Gastroesophageal sphincter (tissue), 4 donors: ENCODE measurements around the gene CDK11B. TPM values are rescaled to one million over a fixed set of nuclear protein-coding genes. Genes with fewer than 3 reads are reported as not detected.
"Not testable (repeated sequence)": the region's sequence is repeated elsewhere in the genome, so short reads cannot be mapped to it uniquely, and the experiment has no call there.

Source experiments
- ATAC-seq: fragments of 150-250 bp; one replicate; pipeline ENCODE4 v1.9.1; 2016; ENCODE audit warnings: mild to moderate bottlenecking, moderate library complexity
- H3K27ac ChIP-seq, 4 donors: fragments of 200-600 bp; sonication (generic) in 3 of 4; 1 replicate in 3 of 4; 2 replicates in 1 of 4; pipeline ENCODE4 v1.5.1; 2016 to 2019
- H3K27me3 ChIP-seq: fragments of 200-600 bp; sonication (generic); one replicate; pipeline ENCODE4 v1.5.1; 2019
- H3K36me3 ChIP-seq, 2 donors: fragments of 200-600 bp; sonication (generic); one replicate each; pipeline ENCODE4 v1.5.1; 2019; ENCODE audit warnings: control low read depth in 1 of 2
- H3K4me1 ChIP-seq, 3 donors: fragments of 200-600 bp; sonication (generic); 1 replicate in 2 of 3; 2 replicates in 1 of 3; pipeline ENCODE4 v1.5.1; 2016 to 2019; ENCODE audit warnings: control low read depth in 2 of 3
- H3K4me3 ChIP-seq, 2 donors: fragments of 200-600 bp; sonication (generic); one replicate each; pipeline ENCODE4 v1.5.1; 2019; ENCODE audit warnings: mild to moderate bottlenecking in 1 of 2, moderate library complexity in 1 of 2
- H3K9me3 ChIP-seq, 3 donors: fragments of 200-600 bp; sonication (generic); one replicate each; pipeline ENCODE4 v1.5.1; 2017 to 2019; ENCODE audit warnings: control low read depth in 2 of 3
- EP300 ChIP-seq: sonication (generic); formaldehyde crosslinking; IDR thresholded peaks from one replicate; pipeline ENCODE4 v1.6.1; 2017; ENCODE audit warnings: antibody characterized with exemption, mild to moderate bottlenecking
- POLR2A ChIP-seq, 2 donors: fragments of 450-650 bp; IDR thresholded peaks; one replicate each; pipeline ENCODE4 v1.6.1; 2017; ENCODE audit warnings: antibody characterized with exemption in 2 of 2, mild to moderate bottlenecking in 2 of 2, moderate library complexity in 1 of 2
- POLR2AphosphoS5 ChIP-seq: sonication (generic); formaldehyde crosslinking; IDR thresholded peaks from one replicate; pipeline ENCODE4 v1.6.1; 2017; ENCODE audit warnings: antibody characterized with exemption
- WGBS, 2 donors: methylation state at CpG; one replicate each; pipeline ENCODE4 v1.1.5; 2018; ENCODE audit warnings: low coverage in 1 of 2; 5-methylcytosine and 5-hydroxymethylcytosine counted together
- total RNA-seq, 4 donors: library from RNA; depleted of rRNA; stranded (reverse); fragments of >200 nt; gene quantifications; one replicate each; pipeline ENCODE4 v1.1.0, GENCODE V29; 2016
- TF ChIP-seq, protein P1 (sequence below), 4 experiments: fragments of 200-600 bp in 2 of 4; fragments of 450-650 bp in 2 of 4; sonication (generic) in 1 of 4; IDR thresholded peaks; one replicate each; pipeline ENCODE4 v1.5.1; 2017 to 2019; ENCODE audit warnings: antibody characterized with exemption in 4 of 4, mild to moderate bottlenecking in 2 of 4, moderate library complexity in 2 of 4

CDK11B gene
- total RNA-seq, 4 donors from 2014 or later = 19.2 to 59.3 (median 25.4) TPM

- not testable (repeated sequence) for H3K4me1 ChIP-seq, H3K27me3 ChIP-seq, H3K27ac ChIP-seq, H3K9me3 ChIP-seq, H3K36me3 ChIP-seq, H3K4me3 ChIP-seq, ATAC-seq
- WGBS, 2 donors = no CpG with 5 or more reads among the region's 26 CpGs
Observed at GRCh38 chr1:1697358-1698183, 38.8 kb upstream of the CDK11B start.

GRCh38 chr1:1696431-1697357 lies 37.9 kb upstream of the CDK11B start:
- ATAC-seq, H3K9me3 ChIP-seq: not testable (repeated sequence)
- whole genome bisulfite sequencing, 2 donors = 85% methylated on average over 4 of the region's 23 CpGs; no CpG with 5 or more reads in 1 of the 2 donors

DNA sequence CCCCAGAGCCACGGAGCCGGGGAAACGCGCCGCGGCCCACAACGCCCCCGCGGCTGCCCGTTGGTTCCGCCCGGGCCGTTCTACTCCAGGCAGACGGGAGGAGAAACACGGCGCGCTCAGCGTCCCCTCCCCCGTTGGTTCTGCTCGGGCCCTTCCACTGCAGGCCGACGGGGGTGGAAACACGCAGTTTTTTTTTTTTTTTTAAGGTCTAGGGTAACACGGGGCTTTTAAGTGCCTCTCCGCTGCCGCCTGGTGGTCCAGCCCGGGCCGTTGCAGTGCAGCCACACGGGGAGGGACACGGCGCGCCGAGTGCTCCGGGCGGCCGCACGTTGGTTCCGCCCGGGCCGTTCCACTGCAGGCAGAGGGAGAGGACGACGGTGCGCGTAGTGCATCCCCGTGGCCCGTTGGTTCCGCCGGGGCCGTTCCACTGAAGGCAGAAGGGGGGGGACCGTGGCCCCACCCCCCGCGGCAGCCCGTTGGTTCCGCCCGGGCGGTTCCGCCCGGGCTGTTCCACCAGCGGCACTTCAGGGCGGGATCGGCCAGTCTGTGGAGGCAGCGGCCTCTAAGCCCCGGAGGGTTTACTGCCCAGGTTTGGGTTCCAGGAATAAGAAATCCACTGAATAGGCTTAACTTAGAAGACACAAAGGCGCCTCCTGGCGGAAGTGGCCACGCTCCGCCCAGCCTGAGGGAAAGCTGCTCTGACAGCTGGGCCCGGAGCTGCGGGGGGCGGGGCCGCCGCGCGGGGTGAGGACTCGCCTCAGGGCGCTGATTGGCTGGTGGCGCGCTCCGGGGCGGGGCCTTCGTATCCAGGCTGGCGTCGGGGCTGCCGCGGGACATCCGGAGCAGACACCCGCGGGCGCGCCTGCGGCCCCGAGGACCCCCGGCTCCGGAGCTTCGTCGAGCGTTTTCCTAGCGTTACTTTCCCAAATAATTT lies 34.2 kb upstream of the CDK11B start, which contains the start of gene SLC35E2B:
TSS of gene SLC35E2B (minus strand) at position 82 of the 934 bp plus-strand sequence. CDS start 16,096 bp downstream, outside the sequence.
- not testable (repeated sequence) for H3K27me3 ChIP-seq, H3K36me3 ChIP-seq, H3K9me3 ChIP-seq
- Histone ChIP-seq H3K27ac (peak within 1 kb of the TSS; percentile 62 to 91 (median 88)), H3K4me1 (peaks cover 0 to 20% (median 0%) of the 10 kb centered on the region in 3 donors), H3K4me3 (peak within 1 kb of the TSS; percentile 52 to 60)
- WGBS, 2 donors = no CpG with 5 or more reads among the region's 98 CpGs
- peak; percentile 93 for ATAC-seq
- TF ChIP-seq, protein P1, sequence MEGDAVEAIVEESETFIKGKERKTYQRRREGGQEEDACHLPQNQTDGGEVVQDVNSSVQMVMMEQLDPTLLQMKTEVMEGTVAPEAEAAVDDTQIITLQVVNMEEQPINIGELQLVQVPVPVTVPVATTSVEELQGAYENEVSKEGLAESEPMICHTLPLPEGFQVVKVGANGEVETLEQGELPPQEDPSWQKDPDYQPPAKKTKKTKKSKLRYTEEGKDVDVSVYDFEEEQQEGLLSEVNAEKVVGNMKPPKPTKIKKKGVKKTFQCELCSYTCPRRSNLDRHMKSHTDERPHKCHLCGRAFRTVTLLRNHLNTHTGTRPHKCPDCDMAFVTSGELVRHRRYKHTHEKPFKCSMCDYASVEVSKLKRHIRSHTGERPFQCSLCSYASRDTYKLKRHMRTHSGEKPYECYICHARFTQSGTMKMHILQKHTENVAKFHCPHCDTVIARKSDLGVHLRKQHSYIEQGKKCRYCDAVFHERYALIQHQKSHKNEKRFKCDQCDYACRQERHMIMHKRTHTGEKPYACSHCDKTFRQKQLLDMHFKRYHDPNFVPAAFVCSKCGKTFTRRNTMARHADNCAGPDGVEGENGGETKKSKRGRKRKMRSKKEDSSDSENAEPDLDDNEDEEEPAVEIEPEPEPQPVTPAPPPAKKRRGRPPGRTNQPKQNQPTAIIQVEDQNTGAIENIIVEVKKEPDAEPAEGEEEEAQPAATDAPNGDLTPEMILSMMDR (IDR thresholded peaks at IDR 0.05) = peak in 2 of 4 experiments; percentile 16 to 25
- TF ChIP-seq POLR2AphosphoS5 (peak; percentile 75), POLR2A (IDR thresholded peaks at IDR 0.05) (peak in 1 of 2 donors; percentile 29)

More at GRCh38 chr1:1696431-1697357, 37.9 kb upstream of the CDK11B start:
- H3K27ac ChIP-seq, H3K4me1 ChIP-seq, H3K4me3 ChIP-seq, H3K27me3 ChIP-seq, H3K36me3 ChIP-seq: not testable (repeated sequence)

- TF ChIP-seq POLR2A (IDR thresholded peaks at IDR 0.05) = peak in 1 of 2 donors; percentile 22
- WGBS, 2 donors = no CpG with 5 or more reads among the region's 45 CpGs
- H3K4me3 ChIP-seq = peak overlapping the region; percentile 52 to 60
- ATAC-seq = peak; percentile 58
- H3K36me3 ChIP-seq, H3K9me3 ChIP-seq, H3K27me3 ChIP-seq: not testable (repeated sequence)
- H3K27ac ChIP-seq = peak overlapping the region; percentile 62 to 91 (median 88)
- H3K4me1 ChIP-seq = peaks cover 0 to 20% (median 0%) of the 10 kb centered on the region in 3 donors
Observed at GRCh38 chr1:1692324-1692713, 33.5 kb upstream of the CDK11B start.

DNA sequence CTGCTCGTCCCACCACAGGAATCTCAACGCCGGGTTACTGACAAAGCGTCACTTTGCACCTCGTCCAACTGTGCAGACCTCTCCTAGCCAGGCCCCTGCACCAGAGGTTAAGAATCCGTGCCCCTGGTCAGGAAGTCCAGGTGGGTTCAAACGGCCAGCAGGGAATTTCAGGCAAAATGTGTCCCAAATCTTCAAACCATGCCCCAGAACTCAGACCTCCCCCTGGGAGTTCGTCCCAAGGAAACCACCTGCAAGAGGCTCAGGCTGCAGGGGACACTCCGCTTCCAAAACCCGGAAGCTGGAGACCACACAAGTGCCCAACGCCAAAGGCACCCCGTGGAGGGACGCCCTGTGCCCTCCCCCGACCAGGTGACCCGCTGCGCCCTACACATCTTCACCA lies 32.6 kb upstream of the CDK11B start:
- no CpG with 5 or more reads among the region's 16 CpGs for WGBS, 2 donors
- H3K27ac ChIP-seq = peak overlapping the region in 3 of 4 donors; percentile 47 to 56 (median 53)
- ATAC-seq = not testable (repeated sequence)

DNA sequence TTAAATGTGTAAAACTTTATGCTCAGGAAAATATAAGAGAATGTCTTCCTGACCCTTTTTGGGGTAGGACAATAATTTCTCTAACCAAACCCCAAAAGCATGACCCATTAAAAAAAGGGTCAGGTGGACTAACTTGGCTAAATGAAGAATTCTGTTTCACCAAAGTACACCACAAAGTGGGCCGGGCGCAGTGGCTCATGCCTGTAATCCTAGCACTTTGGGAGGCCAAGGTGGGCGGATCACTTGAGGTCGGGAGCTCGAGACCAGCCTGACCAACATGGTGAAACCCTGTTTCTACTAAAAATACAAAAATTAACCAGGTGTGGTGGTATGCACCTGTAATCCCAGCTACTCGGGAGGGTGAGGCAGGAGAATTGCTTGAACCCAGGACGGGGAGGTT lies 30.7 kb upstream of the CDK11B start:
- not testable (repeated sequence) for H3K36me3 ChIP-seq, ATAC-seq, H3K4me3 ChIP-seq, H3K27me3 ChIP-seq, H3K27ac ChIP-seq, H3K9me3 ChIP-seq
- H3K4me1 ChIP-seq = peaks cover 0 to 36% (median 3%) of the 10 kb centered on the region in 3 donors
- WGBS, 2 donors = 80 to 98% methylated on average over 1 to 7 of the region's 7 CpGs

More for the DNA sequence above, 32.6 kb upstream of the CDK11B start:
- H3K27me3 ChIP-seq, H3K9me3 ChIP-seq, H3K36me3 ChIP-seq: not testable (repeated sequence)
- peaks cover 0 to 28% (median 2%) of the 10 kb centered on the region in 3 donors for H3K4me1 ChIP-seq
- H3K4me3 ChIP-seq = peak overlapping the region in 1 of 2 donors; percentile 35

DNA sequence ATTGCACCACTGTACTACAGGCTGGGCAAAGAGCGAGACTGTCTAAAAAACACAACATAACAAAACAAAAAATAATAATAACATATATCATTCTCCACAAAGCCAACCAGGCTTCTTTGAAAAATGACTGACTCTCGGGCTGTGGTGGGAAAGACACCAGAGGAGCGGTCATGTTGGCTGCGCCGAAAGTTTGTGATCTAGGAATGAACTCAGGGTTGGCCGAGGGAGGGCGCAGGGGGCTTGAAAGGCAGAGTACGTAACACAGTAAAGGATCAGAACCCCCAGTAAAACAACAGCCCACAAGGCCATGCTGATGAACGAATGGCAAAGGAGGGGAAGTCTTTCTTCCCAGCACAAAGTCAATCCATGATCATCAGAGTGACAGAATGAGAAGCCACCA lies 29.0 kb upstream of the CDK11B start:
- no peak overlapping the region for H3K4me3 ChIP-seq
- no peak for ATAC-seq
- TF ChIP-seq, protein P1 (IDR thresholded peaks at IDR 0.05) = no peak
- no peak for TF ChIP-seq POLR2AphosphoS5
- no peak for TF ChIP-seq EP300
- no peak overlapping the region for H3K27ac ChIP-seq
- no peaks in the 10 kb centered on the region for H3K9me3 ChIP-seq
- peaks cover 0 to 7% of the 10 kb centered on the region in 2 donors for H3K36me3 ChIP-seq
- 83 to 88% methylated on average over 8 to 9 of the region's 9 CpGs for WGBS, 2 donors
- peaks cover 0 to 34% (median 3%) of the 10 kb centered on the region in 3 donors for H3K4me1 ChIP-seq
- no peaks in the 10 kb centered on the region for H3K27me3 ChIP-seq
